Measurements from ENCODE around the gene MAPKBP1.

The MAPKBP1 gene

GRCh38 chr15:41838400-41838897, 64.2 kb downstream of the MAPKBP1 start, which contains the start of gene PLA2G4B:
TSS of gene PLA2G4B (plus strand) at chr15:41838847. CDS start at chr15:41838914, 67 bp downstream.
- no peak for TF ChIP-seq CTCF (IDR thresholded peaks at IDR 0.05; ENCODE audit: low read depth, low read length)
- H3K4me3 ChIP-seq (replicated peaks in 1 of 2; ENCODE audit: low read depth in 2 of 2, low read length in 2 of 2), result no peak within 1 kb of the TSS
- no peak for DNase-seq (ENCODE audit: low read depth in 2 of 2)

- no peak for DNase-seq (ENCODE audit: low read depth in 2 of 2)
- no peak for TF ChIP-seq CTCF (IDR thresholded peaks at IDR 0.05; ENCODE audit: low read depth, low read length)
- H3K4me3 ChIP-seq (replicated peaks in 1 of 2; ENCODE audit: low read depth in 2 of 2, low read length in 2 of 2), result no peak overlapping the region
These were observed 65.7 kb downstream of the MAPKBP1 start for GRCh38 chr15:41839781-41840491.

DNA sequence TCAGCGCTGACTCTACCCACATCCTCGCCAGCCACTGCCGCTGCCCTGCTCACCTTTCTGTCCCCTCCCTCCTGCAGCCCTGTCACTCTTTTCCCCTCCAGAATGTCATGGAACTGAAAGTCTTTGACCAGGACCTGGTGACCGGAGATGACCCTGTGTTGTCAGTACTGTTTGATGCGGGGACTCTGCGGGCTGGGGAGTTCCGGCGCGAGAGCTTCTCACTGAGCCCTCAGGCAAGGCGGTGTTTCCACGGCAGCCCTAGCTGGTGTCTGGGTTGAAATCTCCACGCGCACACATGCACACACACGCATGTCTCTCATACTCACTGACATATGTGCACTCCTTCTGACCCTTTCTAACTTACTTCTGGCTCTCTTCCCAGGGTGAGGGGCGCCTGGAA, 66.4 kb downstream of the MAPKBP1 start:
- H3K4me3 ChIP-seq (replicated peaks in 1 of 2; ENCODE audit: low read depth in 2 of 2, low read length in 2 of 2), result no peak overlapping the region
- no peak for DNase-seq (ENCODE audit: low read depth in 2 of 2)
- no peak for TF ChIP-seq CTCF (IDR thresholded peaks at IDR 0.05; ENCODE audit: low read depth, low read length)

DNA sequence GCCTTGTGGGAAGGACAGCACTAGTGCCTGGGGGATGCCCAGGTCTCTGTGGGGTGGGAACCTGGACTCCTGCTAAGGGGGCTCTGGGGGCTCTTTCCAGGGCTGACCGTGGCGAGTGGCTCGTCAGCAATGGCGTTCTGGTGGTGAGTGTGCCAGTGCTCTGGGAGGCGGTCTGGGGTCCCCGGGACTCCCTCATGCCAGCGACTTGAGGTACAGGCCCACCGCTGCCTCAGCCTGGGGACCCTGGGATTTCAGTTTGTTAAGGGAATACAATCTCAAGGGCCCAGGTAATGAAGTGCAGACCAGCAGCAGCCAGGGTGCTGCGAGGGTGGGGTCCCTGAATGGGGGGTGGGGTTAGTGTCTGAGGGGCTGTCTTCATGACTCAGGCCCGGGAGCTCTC, 66.8 kb downstream of the MAPKBP1 start:
- DNase-seq (ENCODE audit: low read depth in 2 of 2), result no peak
- no peak for TF ChIP-seq CTCF (IDR thresholded peaks at IDR 0.05; ENCODE audit: low read depth, low read length)
- no peak overlapping the region for H3K4me3 ChIP-seq (replicated peaks in 1 of 2; ENCODE audit: low read depth in 2 of 2, low read length in 2 of 2)

GRCh38 chr15:41842229-41842628, 67.9 kb downstream of the MAPKBP1 start:
- TF ChIP-seq CTCF (IDR thresholded peaks at IDR 0.05; ENCODE audit: low read depth, low read length), result no peak
- DNase-seq (ENCODE audit: low read depth in 2 of 2), result no peak
- H3K4me3 ChIP-seq (replicated peaks in 1 of 2; ENCODE audit: low read depth in 2 of 2, low read length in 2 of 2), result no peak overlapping the region

- no peak for TF ChIP-seq CTCF (IDR thresholded peaks at IDR 0.05; ENCODE audit: low read depth, low read length)
- no peak for DNase-seq (ENCODE audit: low read depth in 2 of 2)
- no peak overlapping the region for H3K4me3 ChIP-seq (replicated peaks in 1 of 2; ENCODE audit: low read depth in 2 of 2, low read length in 2 of 2)
These were observed 69.3 kb downstream of the MAPKBP1 start for GRCh38 chr15:41843571-41843970.
